ENCODE data around the gene HSPA6. TPM values are rescaled to one million over a fixed set of nuclear protein-coding genes. Genes with fewer than 3 reads are reported as not detected.
"Not testable (repeated sequence)": the region's sequence is repeated elsewhere in the genome, so short reads cannot be mapped to it uniquely, and the experiment has no call there.

The HSPA6 gene
- total RNA-seq, 1 donor from 2014 or later, result 0.98 TPM

- Histone ChIP-seq H3K4me3 (peak overlapping the region in 1 of 2 donors; percentile 11), H3K27me3 (no peaks in the 10 kb centered on the region), H3K9me3 (no peaks in the 10 kb centered on the region), H3K27ac (no peak overlapping the region), H3K4me1 (peaks cover 10% of the 10 kb centered on the region), H3K36me3 (no peaks in the 10 kb centered on the region)
- DNase-seq (ENCODE audit: extremely low spot score in 2 of 2), result no peak
- intact Hi-C loops (cut with DNase I), result no loop called here
- TF ChIP-seq, protein P1, sequence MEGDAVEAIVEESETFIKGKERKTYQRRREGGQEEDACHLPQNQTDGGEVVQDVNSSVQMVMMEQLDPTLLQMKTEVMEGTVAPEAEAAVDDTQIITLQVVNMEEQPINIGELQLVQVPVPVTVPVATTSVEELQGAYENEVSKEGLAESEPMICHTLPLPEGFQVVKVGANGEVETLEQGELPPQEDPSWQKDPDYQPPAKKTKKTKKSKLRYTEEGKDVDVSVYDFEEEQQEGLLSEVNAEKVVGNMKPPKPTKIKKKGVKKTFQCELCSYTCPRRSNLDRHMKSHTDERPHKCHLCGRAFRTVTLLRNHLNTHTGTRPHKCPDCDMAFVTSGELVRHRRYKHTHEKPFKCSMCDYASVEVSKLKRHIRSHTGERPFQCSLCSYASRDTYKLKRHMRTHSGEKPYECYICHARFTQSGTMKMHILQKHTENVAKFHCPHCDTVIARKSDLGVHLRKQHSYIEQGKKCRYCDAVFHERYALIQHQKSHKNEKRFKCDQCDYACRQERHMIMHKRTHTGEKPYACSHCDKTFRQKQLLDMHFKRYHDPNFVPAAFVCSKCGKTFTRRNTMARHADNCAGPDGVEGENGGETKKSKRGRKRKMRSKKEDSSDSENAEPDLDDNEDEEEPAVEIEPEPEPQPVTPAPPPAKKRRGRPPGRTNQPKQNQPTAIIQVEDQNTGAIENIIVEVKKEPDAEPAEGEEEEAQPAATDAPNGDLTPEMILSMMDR (IDR thresholded peaks at IDR 0.05), result no peak
- TF ChIP-seq POLR2A (IDR thresholded peaks at IDR 0.05) (no peak), POLR2AphosphoS5 (IDR thresholded peaks at IDR 0.05; ENCODE audit: insufficient read depth in 1 of 2, low read depth in 1 of 2) (no peak)
Observed at GRCh38 chr1:161505686-161506085, 18.7 kb upstream of the HSPA6 start.

- Histone ChIP-seq H3K27ac (peak overlapping the region; percentile 8), H3K27me3 (no peaks in the 10 kb centered on the region), H3K4me3 (peak overlapping the region in 1 of 2 donors; percentile 11), H3K4me1 (peaks cover 10% of the 10 kb centered on the region), H3K9me3 (no peaks in the 10 kb centered on the region), H3K36me3 (no peaks in the 10 kb centered on the region)
- intact Hi-C loops (cut with DNase I), result no loop called here
- TF ChIP-seq, protein P1 (IDR thresholded peaks at IDR 0.05), result no peak
- no peak for TF ChIP-seq POLR2A (IDR thresholded peaks at IDR 0.05)
- no peak for TF ChIP-seq POLR2AphosphoS5 (IDR thresholded peaks at IDR 0.05; ENCODE audit: insufficient read depth in 1 of 2, low read depth in 1 of 2)
- no peak for DNase-seq (ENCODE audit: extremely low spot score in 2 of 2)
Observed at GRCh38 chr1:161506336-161507223, 17.8 kb upstream of the HSPA6 start.

- H3K27me3 ChIP-seq, result no peaks in the 10 kb centered on the region
- DNase-seq (ENCODE audit: extremely low spot score in 2 of 2), result no peak
- no peaks in the 10 kb centered on the region for H3K36me3 ChIP-seq
- no peak for TF ChIP-seq POLR2AphosphoS5 (IDR thresholded peaks at IDR 0.05; ENCODE audit: insufficient read depth in 1 of 2, low read depth in 1 of 2)
- H3K9me3 ChIP-seq, result no peaks in the 10 kb centered on the region
- intact Hi-C loops (cut with DNase I), result no loop called here
- peaks cover 15% of the 10 kb centered on the region for H3K4me1 ChIP-seq
- no peak overlapping the region for H3K4me3 ChIP-seq
- no peak overlapping the region for H3K27ac ChIP-seq
Observed at GRCh38 chr1:161510477-161510876, 13.9 kb upstream of the HSPA6 start.

DNA sequence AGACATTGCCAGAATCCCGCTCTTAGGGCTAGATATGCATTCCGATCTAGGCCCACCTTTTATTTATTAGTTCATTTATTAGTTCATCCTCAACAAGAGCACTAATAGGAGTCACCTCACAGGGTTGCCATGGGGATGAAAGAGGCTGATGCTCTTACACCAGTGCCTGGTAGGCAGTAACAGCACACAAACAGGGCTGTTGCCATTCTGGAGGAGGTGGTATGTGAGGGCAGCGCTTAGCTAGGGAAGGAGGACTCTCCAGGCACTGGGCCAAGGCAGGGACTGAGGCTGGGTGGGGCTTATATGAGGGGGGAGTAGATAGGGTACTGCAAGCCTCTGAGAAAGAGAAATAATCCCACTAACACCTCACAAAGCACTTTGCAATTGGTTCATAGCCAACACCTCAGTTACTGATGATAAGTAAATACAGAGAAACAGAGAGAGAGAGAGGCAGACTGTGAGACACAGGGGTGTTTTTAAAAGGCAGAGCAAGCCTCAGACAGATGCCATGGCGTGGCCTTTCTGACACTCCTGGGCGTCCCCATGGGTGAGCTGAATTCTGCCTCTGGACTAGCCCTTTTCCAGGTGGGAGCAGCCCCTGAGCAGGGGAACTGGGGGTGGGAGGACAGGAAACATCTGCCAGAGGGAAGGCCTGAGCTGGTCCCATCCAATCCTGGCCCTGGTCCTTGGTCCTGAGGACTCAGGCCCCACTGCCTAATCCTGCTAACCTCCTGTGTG, 13.2 kb upstream of the HSPA6 start:
- intact Hi-C loops (cut with DNase I), result no loop called here
- peaks cover 15% of the 10 kb centered on the region for H3K4me1 ChIP-seq
- H3K36me3 ChIP-seq, result no peaks in the 10 kb centered on the region
- no peak overlapping the region for H3K4me3 ChIP-seq
- H3K27me3 ChIP-seq, result no peaks in the 10 kb centered on the region
- no peak overlapping the region for H3K27ac ChIP-seq
- H3K9me3 ChIP-seq, result no peaks in the 10 kb centered on the region
- TF ChIP-seq POLR2A (IDR thresholded peaks at IDR 0.05), result no peak
- TF ChIP-seq POLR2AphosphoS5 (IDR thresholded peaks at IDR 0.05; ENCODE audit: insufficient read depth in 1 of 2, low read depth in 1 of 2), result no peak
- TF ChIP-seq, protein P1 (IDR thresholded peaks at IDR 0.05), result no peak
- DNase-seq (ENCODE audit: extremely low spot score in 2 of 2), result no peak

DNA sequence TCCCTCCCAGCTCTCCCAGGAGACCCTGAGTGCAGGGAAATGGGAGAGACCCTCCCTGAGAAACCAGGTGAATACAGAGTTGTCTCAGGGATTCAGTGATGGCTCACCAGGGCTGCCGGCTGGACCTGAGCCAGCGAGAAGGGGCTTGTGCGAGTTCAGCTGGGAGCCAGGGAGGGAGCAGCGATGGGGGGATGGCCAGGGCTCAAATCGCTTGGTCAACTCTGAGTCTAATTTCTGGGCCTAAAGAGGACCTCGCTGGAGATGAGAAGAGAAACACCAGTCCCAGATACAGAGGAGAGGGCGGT, 12.6 kb upstream of the HSPA6 start:
- peaks cover 9% of the 10 kb centered on the region for H3K4me1 ChIP-seq
- H3K9me3 ChIP-seq, result no peaks in the 10 kb centered on the region
- no peak for DNase-seq (ENCODE audit: extremely low spot score in 2 of 2)
- no peak for TF ChIP-seq POLR2A (IDR thresholded peaks at IDR 0.05)
- TF ChIP-seq, protein P1 (IDR thresholded peaks at IDR 0.05), result no peak
- no peak for TF ChIP-seq POLR2AphosphoS5 (IDR thresholded peaks at IDR 0.05; ENCODE audit: insufficient read depth in 1 of 2, low read depth in 1 of 2)
- no peaks in the 10 kb centered on the region for H3K27me3 ChIP-seq
- no peaks in the 10 kb centered on the region for H3K36me3 ChIP-seq
- H3K27ac ChIP-seq, result no peak overlapping the region
- intact Hi-C loops (cut with DNase I), result no loop called here
- H3K4me3 ChIP-seq, result no peak overlapping the region

- DNase-seq (ENCODE audit: extremely low spot score in 2 of 2); H3K27me3 ChIP-seq; intact Hi-C loops (cut with DNase I); H3K9me3 ChIP-seq; H3K4me3 ChIP-seq; H3K36me3 ChIP-seq; H3K27ac ChIP-seq; H3K4me1 ChIP-seq: not testable (repeated sequence)
Observed at GRCh38 chr1:161512636-161513447, 11.5 kb upstream of the HSPA6 start.

DNA sequence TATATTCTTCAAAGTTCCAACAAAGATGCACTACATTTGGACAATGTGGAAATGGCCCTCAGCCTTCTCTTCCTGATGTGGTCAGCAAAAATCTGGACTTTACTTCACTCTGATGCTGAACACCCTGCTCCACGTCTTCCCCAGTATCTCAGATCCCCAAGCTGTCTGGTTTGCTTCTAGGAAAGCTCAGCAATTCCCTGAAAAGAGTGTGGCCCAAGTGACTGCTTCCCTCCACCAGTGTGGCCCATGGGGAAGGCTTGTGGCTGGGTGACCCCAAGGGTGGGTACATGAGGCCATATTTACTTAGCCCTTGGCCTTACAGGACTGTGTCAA, 10.9 kb upstream of the HSPA6 start:
- intact Hi-C loops (cut with DNase I); H3K4me3 ChIP-seq; DNase-seq (ENCODE audit: extremely low spot score in 2 of 2); H3K36me3 ChIP-seq; H3K9me3 ChIP-seq; H3K4me1 ChIP-seq; H3K27me3 ChIP-seq: not testable (repeated sequence)
- peak overlapping the region; percentile 33 for H3K27ac ChIP-seq

DNA sequence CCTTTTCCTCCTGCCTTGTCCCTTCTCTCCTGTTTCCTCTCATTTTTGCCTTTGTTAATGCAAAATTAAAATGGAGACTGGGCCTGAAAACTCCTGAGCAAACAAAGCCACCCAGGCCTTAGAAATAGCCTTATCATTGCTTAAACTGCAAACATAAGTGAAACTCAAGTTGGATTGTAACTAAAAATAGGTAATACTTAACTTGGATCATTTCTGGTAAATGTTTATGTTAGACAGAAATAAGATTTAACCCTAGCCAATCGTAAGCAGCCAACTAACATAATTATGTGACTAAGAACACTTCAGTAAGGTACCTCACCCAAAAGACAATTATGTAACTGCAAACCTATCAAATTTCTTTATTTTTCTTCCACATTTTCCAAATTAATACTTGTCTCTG, 10.4 kb upstream of the HSPA6 start:
- H3K36me3 ChIP-seq; DNase-seq (ENCODE audit: extremely low spot score in 2 of 2); H3K4me1 ChIP-seq; intact Hi-C loops (cut with DNase I); H3K27me3 ChIP-seq; H3K4me3 ChIP-seq; H3K27ac ChIP-seq; H3K9me3 ChIP-seq: not testable (repeated sequence)
